PC-9 (cell line): ENCODE measurements around the gene TNXB.

Experiments used
- EZH2 ChIP-seq: fragments of 200-600 bp; sonication (generic); IDR thresholded peaks from 2 replicates; pipeline ENCODE4 v1.8.0; 2017; ENCODE audit warnings: antibody characterized with exemption, low read depth
- TF ChIP-seq, protein P1 (sequence below): fragments of 200-600 bp; sonication (generic); conservative IDR thresholded peaks from 2 replicates; pipeline ENCODE4 v1.6.1; 2017; ENCODE audit warnings: mixed run types, antibody characterized with exemption, mild to moderate bottlenecking, moderate library complexity

DNA sequence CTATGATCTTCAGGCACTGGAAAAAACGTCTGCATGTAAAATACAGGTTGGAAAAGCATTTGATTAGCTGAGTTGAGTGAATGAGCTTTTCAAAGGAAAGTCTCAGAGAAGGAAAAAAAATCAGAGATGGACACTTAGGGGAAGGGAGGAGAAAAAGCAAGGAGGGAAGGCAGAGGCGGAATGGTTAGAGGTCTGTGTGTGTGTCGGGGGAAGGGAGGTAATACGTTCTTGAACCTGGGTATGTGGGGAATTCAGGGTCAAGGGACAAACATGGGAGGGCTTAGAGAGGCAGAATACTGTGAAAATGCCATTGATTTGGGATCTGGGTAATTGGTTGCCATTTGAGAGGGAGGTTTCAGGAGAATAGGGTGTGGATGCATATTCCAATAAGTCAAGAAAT is 37.5 kb upstream of the TNXB start:
- TF ChIP-seq, protein P1, sequence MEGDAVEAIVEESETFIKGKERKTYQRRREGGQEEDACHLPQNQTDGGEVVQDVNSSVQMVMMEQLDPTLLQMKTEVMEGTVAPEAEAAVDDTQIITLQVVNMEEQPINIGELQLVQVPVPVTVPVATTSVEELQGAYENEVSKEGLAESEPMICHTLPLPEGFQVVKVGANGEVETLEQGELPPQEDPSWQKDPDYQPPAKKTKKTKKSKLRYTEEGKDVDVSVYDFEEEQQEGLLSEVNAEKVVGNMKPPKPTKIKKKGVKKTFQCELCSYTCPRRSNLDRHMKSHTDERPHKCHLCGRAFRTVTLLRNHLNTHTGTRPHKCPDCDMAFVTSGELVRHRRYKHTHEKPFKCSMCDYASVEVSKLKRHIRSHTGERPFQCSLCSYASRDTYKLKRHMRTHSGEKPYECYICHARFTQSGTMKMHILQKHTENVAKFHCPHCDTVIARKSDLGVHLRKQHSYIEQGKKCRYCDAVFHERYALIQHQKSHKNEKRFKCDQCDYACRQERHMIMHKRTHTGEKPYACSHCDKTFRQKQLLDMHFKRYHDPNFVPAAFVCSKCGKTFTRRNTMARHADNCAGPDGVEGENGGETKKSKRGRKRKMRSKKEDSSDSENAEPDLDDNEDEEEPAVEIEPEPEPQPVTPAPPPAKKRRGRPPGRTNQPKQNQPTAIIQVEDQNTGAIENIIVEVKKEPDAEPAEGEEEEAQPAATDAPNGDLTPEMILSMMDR: no peak
- no peak for TF ChIP-seq EZH2
